Adrenal gland (tissue), 12 donors: ENCODE measurements around the gene TSPAN3. TPM values are rescaled to one million over a fixed set of nuclear protein-coding genes. Genes with fewer than 3 reads are reported as not detected.

Experiments used
- DNase-seq, 7 donors: peaks; one replicate each; pipeline ENCODE4 v3.0.0-alpha.2; 2019 to 2020
- H3K27ac ChIP-seq, 5 donors: fragments of 200-600 bp; sonication (generic) in 4 of 5; 1 replicate in 3 of 5; 2 replicates in 2 of 5; pipeline versions ENCODE4 v1.5.1 to v1.8.0; 2016 to 2020; ENCODE audit warnings: mild to moderate bottlenecking in 1 of 5
- H3K27me3 ChIP-seq: fragments of 200-600 bp; 2 replicates; pipeline ENCODE4 v1.8.0; 2021
- H3K36me3 ChIP-seq, 2 donors: fragments of 200-600 bp; replicated peaks in 1 of 2; 1 replicate in 1 of 2; 2 replicates in 1 of 2; pipeline versions ENCODE4 v1.5.1 to v1.8.0; 2018 to 2022
- H3K4me1 ChIP-seq, 2 donors: fragments of 200-600 bp; replicated peaks in 1 of 2; 1 replicate in 1 of 2; 2 replicates in 1 of 2; pipeline versions ENCODE4 v1.5.1 to v1.8.0; 2018 to 2021
- H3K4me3 ChIP-seq, 4 donors: fragments of 200-600 bp; sonication (generic) in 3 of 4; one replicate each; pipeline ENCODE4 v1.5.1; 2016 to 2018
- H3K9me3 ChIP-seq, 3 donors: fragments of 200-600 bp; sonication (generic) in 1 of 3; replicated peaks in 1 of 3; 1 replicate in 2 of 3; 2 replicates in 1 of 3; pipeline versions ENCODE4 v1.5.1 to v1.8.0; 2016 to 2021
- CTCF ChIP-seq, 6 experiments: fragments of 450-650 bp in 4 of 6; fragments of 200-600 bp in 2 of 6; sonication (generic) in 1 of 6; IDR thresholded peaks; 1 replicate in 5 of 6; 2 replicates in 1 of 6; pipeline versions ENCODE4 v1.5.1 to v1.8.0; 2016 to 2021; ENCODE audit warnings: antibody characterized with exemption in 6 of 6, mild to moderate bottlenecking in 2 of 6, moderate library complexity in 1 of 6
- POLR2A ChIP-seq, 2 donors: fragments of 450-650 bp; IDR thresholded peaks; one replicate each; pipeline ENCODE4 v1.6.1; 2017; ENCODE audit warnings: antibody characterized with exemption in 2 of 2, mild to moderate bottlenecking in 2 of 2, moderate library complexity in 1 of 2
- WGBS, 4 donors: extraction: QIAGEN DNeasy Blood & Tissue Kit in 2 of 4; methylation state at CpG; one replicate each; pipeline versions ENCODE4 v1.1.5 to v1.1.7; 2013 to 2017; 5-methylcytosine and 5-hydroxymethylcytosine counted together
- intact Hi-C, 2 donors: fragments of 100-400 bp; cut with DNase I; formaldehyde crosslinking; loops; one replicate each; pipeline versions ENCODE4 v1.14.1 to v1.15.0; 2022 to 2023
- polyA plus RNA-seq, 3 donors: library from polyadenylated mRNA; stranded (reverse); fragments of 200-250 nt in 2 of 3; fragments of 350-450 nt in 1 of 3; fragmentation: Illumina TruSeq in 1 of 3; extraction: RNeasy Lipid Tissue Mini Kit (QIAGEN cat#74804) in 1 of 3; gene quantifications; one replicate each; pipeline ENCODE4 v1.2.3, GENCODE V29; 2013 to 2014
- total RNA-seq, 9 donors: library from RNA; depleted of rRNA in 4 of 9; stranded (reverse); fragments of >200 nt in 4 of 9; fragments of 120-200 nt in 1 of 9; fragmentation: NEBNext Ultra II Directional in 1 of 9; extraction: Animal tissue kit (Norgen Biotek cat#: 25700) in 1 of 9; gene quantifications; one replicate each; pipeline versions ENCODE4 v1.1.0 to v1.2.4, GENCODE V29; 2013 to 2023
- donor health status: healthy with polysubstance abuse.
- donor health status: Bipolar disorder and iron deficiency.
- donor health status: DM: yes; HTN: yes; CAD: no.
- donor health status: DM: no; HTN: no; CAD: no.
- donor health status: DM: no; HTN: no; CAD: no.
- donor health status: DM: yes; HTN: yes; CAD: no.

The TSPAN3 gene
- total and polyA plus RNA-seq, 12 donors, result 129 to 464 (median 229) TPM

- Histone ChIP-seq H3K27ac (no peak overlapping the region), H3K4me3 (no peak overlapping the region), H3K27me3 (no peaks in the 10 kb centered on the region), H3K4me1 (peaks cover 0 to 17% of the 10 kb centered on the region in 2 donors), H3K9me3 (no peaks in the 10 kb centered on the region), H3K36me3 (peaks cover 0 to 6% of the 10 kb centered on the region in 2 donors)
- WGBS, 4 donors, result 50 to 65% (median 54%) methylated on average over 3 of the region's 3 CpGs
- intact Hi-C loops, result loop anchor here (5.0 to 10.0 kb wide), 4 partner anchors 376 to 426 kb away; no protein-coding TSS in a partner anchor
- TF ChIP-seq POLR2A (IDR thresholded peaks at IDR 0.05), result no peak
- peak; percentile 45 to 79 (median 76) for TF ChIP-seq CTCF (IDR thresholded peaks at IDR 0.05)
- peak; percentile 33 to 82 (median 43) for DNase-seq
Measured at GRCh38 chr15:77118882-77119321, 48.0 kb upstream of the TSPAN3 start.

GRCh38 chr15:77115179-77115578 is 44.3 kb upstream of the TSPAN3 start:
- no peaks in the 10 kb centered on the region for H3K9me3 ChIP-seq
- no peak overlapping the region for H3K4me3 ChIP-seq
- TF ChIP-seq CTCF (IDR thresholded peaks at IDR 0.05) (no peak), POLR2A (IDR thresholded peaks at IDR 0.05) (no peak)
- H3K4me1 ChIP-seq, result peaks cover 0 to 8% of the 10 kb centered on the region in 2 donors
- H3K27ac ChIP-seq, result no peak overlapping the region
- intact Hi-C loops, result loop anchor here (5.0 to 10.0 kb wide), 4 partner anchors 380 to 430 kb away; no protein-coding TSS in a partner anchor
- WGBS, 4 donors, result 94 to 97% (median 95%) methylated on average over 4 of the region's 4 CpGs
- H3K36me3 ChIP-seq, result peaks cover 0 to 8% of the 10 kb centered on the region in 2 donors
- no peak for DNase-seq
- H3K27me3 ChIP-seq, result no peaks in the 10 kb centered on the region

- no peak overlapping the region for H3K27ac ChIP-seq
- 75 to 97% (median 88%) methylated on average over 2 of the region's 2 CpGs for WGBS, 4 donors
- TF ChIP-seq CTCF (IDR thresholded peaks at IDR 0.05) (no peak), POLR2A (IDR thresholded peaks at IDR 0.05) (no peak)
- no peak for DNase-seq
- intact Hi-C loops, result loop anchor here in 1 of 2 donors (10.0 kb wide), 2 partner anchors 382 to 432 kb away; no protein-coding TSS in a partner anchor
- peaks cover 0 to 8% of the 10 kb centered on the region in 2 donors for H3K36me3 ChIP-seq
- no peak overlapping the region for H3K4me3 ChIP-seq
- H3K27me3 ChIP-seq, result no peaks in the 10 kb centered on the region
- H3K4me1 ChIP-seq, result no peaks in the 10 kb centered on the region
- H3K9me3 ChIP-seq, result no peaks in the 10 kb centered on the region
Measured at GRCh38 chr15:77112838-77113504, 42.1 kb upstream of the TSPAN3 start.

- no peak for DNase-seq
- intact Hi-C loops, result loop anchor here in 1 of 2 donors (10.0 kb wide), 2 partner anchors 383 to 433 kb away; no protein-coding TSS in a partner anchor
- Histone ChIP-seq H3K9me3 (no peaks in the 10 kb centered on the region), H3K27me3 (no peaks in the 10 kb centered on the region), H3K4me1 (peaks cover 0 to 9% of the 10 kb centered on the region in 2 donors), H3K36me3 (peaks cover 0 to 8% of the 10 kb centered on the region in 2 donors), H3K4me3 (no peak overlapping the region), H3K27ac (no peak overlapping the region)
- TF ChIP-seq CTCF (IDR thresholded peaks at IDR 0.05), result no peak
- TF ChIP-seq POLR2A (IDR thresholded peaks at IDR 0.05), result no peak
- 95 to 98% (median 97%) methylated on average over 3 of the region's 3 CpGs for WGBS, 4 donors
Measured at GRCh38 chr15:77111789-77112188, 40.9 kb upstream of the TSPAN3 start.
